Bronchial epithelial cell (primary cell): ENCODE data around the gene RNF151. TPM values are rescaled to one million over a fixed set of nuclear protein-coding genes. Genes with fewer than 3 reads are reported as not detected.

ENCODE experiments used
- DNase-seq: peaks from one replicate; pipeline ENCODE4 v3.0.0-alpha.2; 2010; ENCODE audit warnings: low read depth
- FAIRE-seq: peaks from 2 replicates; lab custom pipeline; 2011; peaks lifted over from hg19 to GRCh38; lab: Jason Lieb, UNC
- H3K27me3 ChIP-seq: 2 replicates; pipeline ENCODE4 v1.5.1; 2011; ENCODE audit warnings: low read length; ENCODE audit not compliant: control insufficient read depth, insufficient read depth
- H3K36me3 ChIP-seq: 2 replicates; pipeline ENCODE4 v1.5.1; 2011; ENCODE audit warnings: low read length; ENCODE audit not compliant: control insufficient read depth, insufficient read depth
- H3K4me3 ChIP-seq: 2 replicates; pipeline ENCODE4 v1.5.1; 2011; ENCODE audit warnings: mild to moderate bottlenecking, low read depth, low read length, control low read depth
- total RNA-seq: library from RNA; depleted of rRNA; stranded (reverse); fragments of >200 nt; gene quantifications from 2 replicates; pipeline ENCODE4 v1.2.1, GENCODE V29; 2014
- TF ChIP-seq, protein P1 (sequence below): IDR thresholded peaks from 2 replicates; pipeline ENCODE4 v1.5.1; 2011; ENCODE audit warnings: mild to moderate bottlenecking, moderate library complexity, low read length, control low read depth, inconsistent platforms; ENCODE audit not compliant: insufficient read depth, severe bottlenecking

The RNF151 gene
- total RNA-seq, 1 donor from 2014 or later: not detected

GRCh38 chr16:1973461-1974156, 7.0 kb downstream of the RNF151 start:
- Histone ChIP-seq H3K4me3 (no peak overlapping the region), H3K36me3 (peaks cover 24% of the 10 kb centered on the region), H3K27me3 (no peaks in the 10 kb centered on the region)
- TF ChIP-seq, protein P1, sequence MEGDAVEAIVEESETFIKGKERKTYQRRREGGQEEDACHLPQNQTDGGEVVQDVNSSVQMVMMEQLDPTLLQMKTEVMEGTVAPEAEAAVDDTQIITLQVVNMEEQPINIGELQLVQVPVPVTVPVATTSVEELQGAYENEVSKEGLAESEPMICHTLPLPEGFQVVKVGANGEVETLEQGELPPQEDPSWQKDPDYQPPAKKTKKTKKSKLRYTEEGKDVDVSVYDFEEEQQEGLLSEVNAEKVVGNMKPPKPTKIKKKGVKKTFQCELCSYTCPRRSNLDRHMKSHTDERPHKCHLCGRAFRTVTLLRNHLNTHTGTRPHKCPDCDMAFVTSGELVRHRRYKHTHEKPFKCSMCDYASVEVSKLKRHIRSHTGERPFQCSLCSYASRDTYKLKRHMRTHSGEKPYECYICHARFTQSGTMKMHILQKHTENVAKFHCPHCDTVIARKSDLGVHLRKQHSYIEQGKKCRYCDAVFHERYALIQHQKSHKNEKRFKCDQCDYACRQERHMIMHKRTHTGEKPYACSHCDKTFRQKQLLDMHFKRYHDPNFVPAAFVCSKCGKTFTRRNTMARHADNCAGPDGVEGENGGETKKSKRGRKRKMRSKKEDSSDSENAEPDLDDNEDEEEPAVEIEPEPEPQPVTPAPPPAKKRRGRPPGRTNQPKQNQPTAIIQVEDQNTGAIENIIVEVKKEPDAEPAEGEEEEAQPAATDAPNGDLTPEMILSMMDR: no peak
- FAIRE-seq (no peak), DNase-seq (no peak)

GRCh38 chr16:1974157-1975070, 7.8 kb downstream of the RNF151 start:
- FAIRE-seq (no peak), DNase-seq (no peak)
- Histone ChIP-seq H3K27me3 (no peaks in the 10 kb centered on the region), H3K4me3 (no peak overlapping the region), H3K36me3 (peaks cover 24% of the 10 kb centered on the region)
- TF ChIP-seq, protein P1: no peak

DNA sequence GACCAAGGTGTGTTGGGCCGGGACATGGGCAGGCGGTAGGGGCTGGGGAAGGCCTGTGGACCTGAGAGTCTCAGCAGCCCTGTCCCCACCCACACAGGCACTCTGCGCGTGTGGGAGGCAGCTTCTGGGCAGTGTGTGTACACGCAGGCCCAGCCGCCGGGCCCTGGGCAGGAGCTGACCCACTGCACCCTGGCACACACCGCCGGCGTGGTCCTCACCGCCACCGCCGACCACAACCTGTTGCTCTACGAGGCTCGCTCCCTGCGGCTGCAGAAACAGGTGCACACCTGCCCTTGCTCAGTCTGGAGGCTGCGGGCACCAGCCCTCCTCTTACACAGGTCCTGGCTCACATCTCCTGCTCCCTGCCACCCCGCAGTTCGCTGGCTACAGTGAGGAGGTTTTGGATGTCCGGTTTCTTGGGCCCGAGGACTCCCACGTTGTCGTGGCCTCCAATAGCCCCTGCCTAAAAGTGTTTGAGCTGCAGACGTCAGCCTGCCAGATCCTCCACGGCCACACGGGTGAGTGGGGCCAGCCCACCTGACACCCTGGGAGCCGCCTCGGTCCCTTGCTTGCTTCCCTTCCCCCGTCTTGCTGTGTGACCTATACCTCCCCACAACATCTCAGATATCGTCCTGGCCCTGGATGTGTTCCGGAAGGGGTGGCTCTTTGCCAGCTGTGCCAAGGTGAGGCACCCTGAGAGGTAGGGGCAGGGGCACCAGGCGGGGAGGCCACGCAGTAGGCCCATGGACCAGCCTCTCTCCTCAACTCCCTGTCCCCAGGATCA, 9.0 kb downstream of the RNF151 start:
- H3K27me3 ChIP-seq: no peaks in the 10 kb centered on the region
- TF ChIP-seq, protein P1: no peak
- H3K36me3 ChIP-seq: peaks cover 24% of the 10 kb centered on the region
- H3K4me3 ChIP-seq: no peak overlapping the region
- DNase-seq (no peak), FAIRE-seq (no peak)

GRCh38 chr16:1976216-1976520, 9.5 kb downstream of the RNF151 start:
- FAIRE-seq: no peak
- Histone ChIP-seq H3K4me3 (no peak overlapping the region), H3K27me3 (peaks cover 3% of the 10 kb centered on the region), H3K36me3 (peaks cover 24% of the 10 kb centered on the region)
- TF ChIP-seq, protein P1: no peak
- DNase-seq: no peak

- peaks cover 24% of the 10 kb centered on the region for H3K36me3 ChIP-seq
- H3K27me3 ChIP-seq: peaks cover 5% of the 10 kb centered on the region
- TF ChIP-seq, protein P1: no peak
- FAIRE-seq: no peak
- H3K4me3 ChIP-seq: no peak overlapping the region
- DNase-seq: no peak
These were observed 10.6 kb downstream of the RNF151 start for GRCh38 chr16:1976951-1977874.
